Central memory CD8-positive, alpha-beta T cell (primary cell): Measurements from ENCODE around the gene DTL.
A peak's percentile ranks its signal among the peaks of the same experiment; 100 is the strongest.

Experiments used
- ATAC-seq: fragments of 150-1000 bp; cut with Tn5 transposase; replicated peaks from 2 replicates; pipeline ENCODE4 v1.10.0; 2022; ENCODE audit warnings: mild to moderate bottlenecking, moderate FRiP score, moderate number of reproducible peaks; ENCODE audit not compliant: poor library complexity, severe bottlenecking; ENCODE audit errors: extremely low read depth
- DNase-seq, 2 donors: peaks; one replicate each; pipeline ENCODE4 v3.0.0; 2021; ENCODE audit warnings: low spot score in 2 of 2
- H3K27ac Mint-ChIP-seq: one replicate; pipeline ENCODE4 v1.8.0; 2022; ENCODE audit warnings: low read depth, mild to moderate bottlenecking, moderate library complexity, mixed read lengths
- H3K27me3 Mint-ChIP-seq: one replicate; pipeline ENCODE4 v1.8.0; 2022; ENCODE audit warnings: mixed read lengths
- H3K36me3 Mint-ChIP-seq: one replicate; pipeline ENCODE4 v1.8.0; 2022; ENCODE audit warnings: mild to moderate bottlenecking, moderate library complexity, mixed read lengths; ENCODE audit not compliant: insufficient read depth
- H3K4me1 Mint-ChIP-seq: one replicate; pipeline ENCODE4 v1.8.0; 2022; ENCODE audit warnings: mixed read lengths
- H3K4me3 Mint-ChIP-seq: one replicate; pipeline ENCODE4 v1.8.0; 2022; ENCODE audit warnings: mild to moderate bottlenecking, moderate library complexity, mixed read lengths
- H3K9me3 Mint-ChIP-seq: one replicate; pipeline ENCODE4 v1.8.0; 2022; ENCODE audit warnings: mixed read lengths

Gene DTL

DNA sequence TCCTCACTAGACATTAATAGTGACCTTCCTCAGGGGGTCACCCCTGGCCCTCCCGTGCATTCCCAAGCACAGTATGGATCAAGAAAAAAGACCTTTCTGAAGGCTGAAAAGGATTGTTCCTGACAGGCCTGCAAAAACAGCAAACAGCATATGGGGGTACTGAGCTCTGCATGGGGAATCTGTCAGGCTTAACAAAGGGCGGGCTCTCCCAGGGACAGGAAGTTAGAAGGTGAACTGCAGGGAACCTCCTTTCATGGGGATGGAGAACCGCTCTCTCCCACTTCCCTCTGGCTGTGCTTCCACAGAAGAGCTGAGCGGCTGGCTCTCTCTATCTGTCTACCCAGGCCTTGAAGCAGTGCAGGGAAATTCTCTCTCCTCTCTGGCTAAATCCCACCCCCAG is 91.7 kb downstream of the DTL start:
- DNase-seq = no peak
- no peak for ATAC-seq
- no peaks in the 10 kb centered on the region for H3K9me3 Mint-ChIP-seq
- no peaks in the 10 kb centered on the region for H3K4me1 Mint-ChIP-seq
- no peak overlapping the region for H3K27ac Mint-ChIP-seq
- H3K4me3 Mint-ChIP-seq = no peak overlapping the region
- no peaks in the 10 kb centered on the region for H3K36me3 Mint-ChIP-seq
- H3K27me3 Mint-ChIP-seq = no peaks in the 10 kb centered on the region

DNA sequence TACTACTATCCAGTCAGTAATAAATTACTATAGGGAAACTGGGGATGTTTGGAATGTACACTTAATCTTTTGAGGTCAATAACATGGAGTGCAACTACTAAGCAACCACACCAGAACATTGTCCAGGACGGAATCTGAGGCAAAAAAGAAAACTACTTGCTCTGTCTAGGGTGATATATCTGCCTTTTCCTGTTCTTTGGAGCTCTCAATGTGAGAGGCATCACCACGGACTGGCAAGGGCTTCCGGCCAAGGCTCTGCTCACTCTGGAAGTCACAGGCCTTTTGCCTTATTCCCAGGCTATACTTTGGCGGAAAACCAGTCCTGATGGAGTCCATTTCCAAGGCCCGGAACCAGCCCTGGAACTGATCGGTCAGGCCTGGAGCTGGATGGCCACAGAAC is 94.2 kb downstream of the DTL start:
- no peak overlapping the region for H3K4me3 Mint-ChIP-seq
- H3K36me3 Mint-ChIP-seq = no peaks in the 10 kb centered on the region
- DNase-seq (no peak), ATAC-seq (no peak)
- no peaks in the 10 kb centered on the region for H3K4me1 Mint-ChIP-seq
- no peaks in the 10 kb centered on the region for H3K27me3 Mint-ChIP-seq
- no peak overlapping the region for H3K27ac Mint-ChIP-seq
- H3K9me3 Mint-ChIP-seq = no peaks in the 10 kb centered on the region

DNA sequence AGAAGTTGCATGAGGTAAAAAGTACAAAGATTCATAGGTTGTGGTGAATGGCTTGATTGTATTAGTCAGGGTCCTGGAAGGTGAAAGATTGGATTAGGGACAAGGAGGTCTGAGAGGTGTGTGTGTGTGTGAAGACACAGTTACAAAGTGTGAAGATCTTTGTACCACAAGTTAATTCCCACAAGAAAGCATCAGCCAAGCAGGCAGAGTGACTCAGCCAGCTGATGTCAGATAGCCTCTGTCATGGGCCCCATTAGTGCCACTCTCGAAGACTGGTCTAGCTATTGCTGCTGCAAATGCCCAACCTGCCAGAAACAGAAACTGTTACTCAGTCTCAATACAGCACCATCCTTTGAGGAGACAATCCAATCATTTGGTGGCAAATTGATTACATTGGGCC is 96.5 kb downstream of the DTL start:
- Mint-ChIP-seq H3K27ac (no peak overlapping the region), H3K4me3 (no peak overlapping the region), H3K4me1 (no peaks in the 10 kb centered on the region), H3K36me3 (no peaks in the 10 kb centered on the region), H3K27me3 (no peaks in the 10 kb centered on the region), H3K9me3 (no peaks in the 10 kb centered on the region)
- DNase-seq (no peak), ATAC-seq (peak; percentile 67)

DNA sequence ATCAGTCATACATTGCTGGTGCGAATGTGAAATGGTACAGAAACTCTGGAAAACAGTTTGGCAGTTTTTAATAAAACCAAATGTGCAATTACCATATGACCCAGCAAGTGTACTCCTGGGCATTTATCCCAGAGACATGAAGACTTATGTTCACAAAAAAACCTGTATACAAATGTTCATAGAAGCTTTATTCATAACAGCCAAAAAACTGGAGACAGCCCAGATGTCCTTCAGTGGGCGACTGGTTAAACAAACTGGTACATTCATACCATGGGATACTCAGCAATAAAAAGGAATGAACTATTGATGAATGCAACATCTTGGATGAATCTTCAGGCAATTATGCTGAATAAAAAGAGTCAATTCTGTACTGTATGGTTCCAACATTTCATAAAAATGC is 97.8 kb downstream of the DTL start:
- Mint-ChIP-seq H3K4me1 (no peaks in the 10 kb centered on the region), H3K9me3 (no peaks in the 10 kb centered on the region), H3K36me3 (no peaks in the 10 kb centered on the region), H3K27me3 (no peaks in the 10 kb centered on the region), H3K4me3 (no peak overlapping the region), H3K27ac (no peak overlapping the region)
- ATAC-seq = no peak
- DNase-seq = no peak

DNA sequence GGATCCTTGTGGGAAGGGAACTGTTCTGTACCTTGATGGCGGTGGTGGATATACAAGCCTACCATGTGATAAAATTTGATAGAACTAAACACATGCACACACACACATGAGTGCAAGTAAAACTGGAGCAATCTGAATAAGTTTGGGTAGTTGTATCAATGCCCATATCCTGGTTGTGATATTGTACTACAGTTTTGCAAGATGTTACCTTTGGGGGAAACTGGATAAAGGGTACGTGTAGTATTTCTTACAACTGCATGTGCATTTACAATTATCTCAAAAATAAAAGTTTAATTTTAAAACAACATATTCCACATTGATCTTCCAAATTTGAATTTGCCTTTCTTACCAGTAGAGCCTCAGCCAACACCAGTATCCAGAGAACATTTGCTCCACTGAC is 99.6 kb downstream of the DTL start:
- H3K27ac Mint-ChIP-seq = no peak overlapping the region

DNA sequence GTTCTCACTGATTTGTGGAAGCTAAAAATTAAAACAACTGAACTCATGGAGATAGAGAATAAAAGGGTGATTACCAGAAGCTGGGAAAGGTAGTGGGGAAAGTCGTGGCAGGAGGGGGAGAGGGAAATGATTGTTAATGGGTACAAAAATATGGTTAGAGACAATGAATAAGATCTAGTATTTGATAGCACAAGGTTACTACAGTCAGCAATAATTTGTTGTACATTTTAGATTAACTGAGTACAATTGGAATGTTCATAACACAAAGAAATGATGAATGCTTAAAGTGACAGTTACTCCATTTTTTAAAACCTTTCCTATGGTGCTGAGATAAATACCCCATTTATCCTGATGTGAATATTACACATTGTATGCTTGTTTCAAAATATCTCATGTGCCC is 102.3 kb downstream of the DTL start:
- H3K27ac Mint-ChIP-seq = no peak overlapping the region
- no peaks in the 10 kb centered on the region for H3K27me3 Mint-ChIP-seq
- no peaks in the 10 kb centered on the region for H3K4me1 Mint-ChIP-seq
- H3K36me3 Mint-ChIP-seq = no peaks in the 10 kb centered on the region
- DNase-seq = no peak
- H3K4me3 Mint-ChIP-seq = no peak overlapping the region
- H3K9me3 Mint-ChIP-seq = no peaks in the 10 kb centered on the region
- no peak for ATAC-seq

More for the DNA sequence above, 99.6 kb downstream of the DTL start:
- Mint-ChIP-seq H3K27me3 (no peaks in the 10 kb centered on the region), H3K36me3 (no peaks in the 10 kb centered on the region), H3K4me3 (no peak overlapping the region), H3K4me1 (no peaks in the 10 kb centered on the region), H3K9me3 (no peaks in the 10 kb centered on the region)
- no peak for DNase-seq
- ATAC-seq = no peak

DNA sequence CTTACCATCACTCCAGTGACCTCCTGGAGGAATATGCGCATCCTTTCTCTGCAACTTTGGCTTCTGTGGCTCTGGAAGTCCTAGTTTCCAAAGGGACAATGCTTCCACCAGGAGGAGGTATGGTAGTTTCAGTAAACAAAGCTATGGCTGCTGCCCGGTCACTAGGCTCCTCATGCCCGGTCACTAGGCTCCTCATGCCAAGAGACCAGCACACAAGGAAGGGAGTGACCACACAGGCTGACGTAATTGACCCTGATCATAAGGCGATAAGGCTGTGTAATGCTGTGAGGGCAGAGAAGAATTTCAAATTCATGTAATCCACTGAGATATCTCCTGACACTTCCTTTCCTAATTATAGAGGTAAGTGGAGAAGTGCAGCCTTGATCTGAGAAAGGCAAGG is 102.9 kb downstream of the DTL start:
- Mint-ChIP-seq H3K27ac (no peak overlapping the region), H3K4me1 (no peaks in the 10 kb centered on the region), H3K9me3 (no peaks in the 10 kb centered on the region), H3K36me3 (no peaks in the 10 kb centered on the region), H3K4me3 (no peak overlapping the region), H3K27me3 (no peaks in the 10 kb centered on the region)
- ATAC-seq (no peak), DNase-seq (no peak)

DNA sequence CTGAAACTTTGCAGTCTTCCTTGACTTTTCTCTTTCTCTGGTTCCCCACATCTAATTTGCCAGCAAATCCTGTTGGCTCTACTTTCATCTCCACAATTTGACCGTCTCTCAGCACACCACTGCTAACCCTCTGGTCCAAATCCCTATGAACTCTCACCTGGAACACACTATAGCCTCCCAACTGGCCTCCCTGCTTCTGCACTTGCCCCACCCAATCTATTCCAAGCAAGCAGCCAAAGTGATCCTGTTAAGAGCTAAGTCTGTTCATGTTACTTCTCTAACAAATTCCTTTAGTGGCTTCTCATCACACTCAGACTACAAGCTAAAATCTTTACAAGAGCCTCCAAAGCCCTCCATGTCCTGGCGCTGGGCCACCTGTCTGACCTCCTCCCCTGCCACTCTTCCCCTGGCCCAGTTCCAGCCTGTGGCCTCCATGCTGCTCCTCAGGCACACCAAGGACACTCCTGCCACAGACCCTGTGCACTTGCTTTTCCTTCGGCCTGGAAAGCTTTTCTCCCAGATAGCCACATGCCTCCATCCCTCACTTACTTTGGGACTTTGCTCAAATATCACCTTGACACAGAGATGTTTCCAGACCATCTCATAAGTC is 104.1 kb downstream of the DTL start:
- H3K4me3 Mint-ChIP-seq = no peak overlapping the region
- H3K36me3 Mint-ChIP-seq = no peaks in the 10 kb centered on the region
- DNase-seq = no peak
- H3K27ac Mint-ChIP-seq = no peak overlapping the region
- H3K9me3 Mint-ChIP-seq = no peaks in the 10 kb centered on the region
- ATAC-seq = no peak
- no peaks in the 10 kb centered on the region for H3K4me1 Mint-ChIP-seq
- no peaks in the 10 kb centered on the region for H3K27me3 Mint-ChIP-seq

DNA sequence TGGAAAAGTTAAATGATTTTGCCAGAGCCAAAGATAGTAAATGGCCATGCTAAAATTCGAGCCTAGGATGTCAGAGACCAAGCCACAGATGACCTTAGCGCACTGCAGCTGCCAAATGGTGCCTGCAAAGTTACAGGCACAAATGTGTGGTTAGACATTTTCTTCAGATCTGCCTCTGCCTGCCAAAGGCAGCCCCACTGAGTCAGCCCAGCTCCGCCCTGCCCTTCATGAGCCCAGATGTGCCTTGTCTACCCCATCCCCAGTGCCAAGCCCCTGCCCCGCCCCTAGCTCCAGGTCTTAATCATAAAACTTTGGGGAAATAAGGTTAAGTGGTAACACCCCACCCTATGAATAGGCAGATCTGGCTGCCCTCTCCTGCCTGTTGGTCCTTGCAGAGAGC is 105.9 kb downstream of the DTL start:
- Mint-ChIP-seq H3K27ac (no peak overlapping the region), H3K9me3 (no peaks in the 10 kb centered on the region), H3K36me3 (no peaks in the 10 kb centered on the region), H3K27me3 (no peaks in the 10 kb centered on the region), H3K4me3 (no peak overlapping the region), H3K4me1 (no peaks in the 10 kb centered on the region)
- no peak for DNase-seq
- no peak for ATAC-seq

DNA sequence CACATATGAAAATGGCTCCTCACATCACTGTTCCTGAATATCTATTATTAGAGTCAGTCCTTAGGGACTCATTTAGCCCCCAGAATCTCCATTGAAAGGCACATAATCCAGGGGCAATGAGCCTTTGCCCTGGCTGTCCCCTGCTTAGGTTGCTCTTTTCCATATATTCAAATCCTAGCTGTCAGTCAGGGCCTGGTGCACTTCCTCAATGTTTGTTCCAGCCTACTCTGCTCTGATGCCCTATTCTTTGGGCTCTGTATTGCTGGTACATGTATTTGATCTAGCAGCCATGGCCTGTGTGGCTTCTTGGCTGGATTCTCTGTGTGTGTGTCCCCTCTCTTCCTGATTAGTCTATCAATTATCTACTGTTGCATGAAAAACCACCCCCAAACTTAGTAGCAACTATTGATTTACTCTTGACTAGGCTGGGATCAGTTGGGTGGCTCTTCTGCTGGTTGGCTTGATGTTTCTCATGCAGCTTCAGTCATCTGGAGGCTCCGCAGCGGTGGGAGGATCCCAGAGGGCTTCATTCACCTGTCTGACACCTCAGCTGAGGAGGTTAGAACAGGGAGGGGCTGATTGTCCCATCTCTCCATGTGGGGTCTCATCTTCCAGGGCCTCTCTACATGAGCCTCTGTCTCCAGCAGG is 107.5 kb downstream of the DTL start:
- Mint-ChIP-seq H3K9me3 (no peaks in the 10 kb centered on the region), H3K4me3 (no peak overlapping the region), H3K27me3 (no peaks in the 10 kb centered on the region), H3K27ac (no peak overlapping the region), H3K4me1 (no peaks in the 10 kb centered on the region), H3K36me3 (no peaks in the 10 kb centered on the region)
- ATAC-seq (no peak), DNase-seq (no peak)

DNA sequence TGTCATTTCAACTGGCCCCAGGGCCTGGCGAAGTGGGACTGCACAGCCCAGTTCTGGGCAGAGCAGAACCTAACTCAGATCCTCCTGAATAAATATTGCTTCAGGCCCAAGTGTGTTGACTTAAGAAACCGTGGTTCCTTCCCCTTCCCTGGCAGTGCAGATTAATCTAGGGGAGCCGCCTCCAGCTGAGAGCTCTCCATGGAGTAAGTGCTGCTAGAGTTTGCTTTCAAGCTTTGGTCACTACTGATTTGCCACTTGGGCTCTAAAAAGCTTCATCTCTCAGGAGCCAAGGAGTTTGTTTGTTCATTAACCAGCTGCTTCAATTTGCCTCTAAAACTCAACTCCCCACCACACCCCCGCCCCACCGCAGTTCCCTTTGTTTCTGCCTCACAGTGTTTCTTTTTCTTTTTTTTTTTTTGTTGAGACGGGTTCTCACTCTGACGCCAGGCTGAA is 112.1 kb downstream of the DTL start:
- Mint-ChIP-seq H3K27ac (no peak overlapping the region), H3K27me3 (no peaks in the 10 kb centered on the region), H3K4me3 (no peak overlapping the region), H3K4me1 (no peaks in the 10 kb centered on the region), H3K36me3 (no peaks in the 10 kb centered on the region), H3K9me3 (no peaks in the 10 kb centered on the region)
- ATAC-seq (no peak), DNase-seq (no peak)

DNA sequence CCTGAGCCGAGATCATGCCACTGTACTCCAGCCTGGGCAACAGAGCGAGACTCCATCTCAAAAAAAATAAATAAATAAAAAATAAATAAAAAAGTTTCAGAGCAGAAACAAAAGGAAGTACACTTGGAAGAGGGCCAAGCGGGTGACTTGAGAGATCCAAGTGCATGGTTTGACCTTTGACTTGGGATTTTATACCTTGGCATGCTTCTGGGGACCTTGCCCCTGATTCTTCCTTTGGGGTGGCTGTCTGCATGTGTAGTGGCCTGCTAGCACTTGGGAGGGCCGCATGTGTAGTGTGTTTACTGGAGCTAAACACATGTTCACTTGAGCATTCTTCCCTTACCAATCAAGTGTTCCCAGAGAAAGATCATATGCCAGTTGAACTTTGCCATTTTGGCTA is 114.0 kb downstream of the DTL start:
- Mint-ChIP-seq H3K9me3 (no peaks in the 10 kb centered on the region), H3K36me3 (no peaks in the 10 kb centered on the region), H3K27me3 (no peaks in the 10 kb centered on the region), H3K4me1 (no peaks in the 10 kb centered on the region), H3K27ac (no peak overlapping the region), H3K4me3 (no peak overlapping the region)
- no peak for ATAC-seq
- DNase-seq = no peak

DNA sequence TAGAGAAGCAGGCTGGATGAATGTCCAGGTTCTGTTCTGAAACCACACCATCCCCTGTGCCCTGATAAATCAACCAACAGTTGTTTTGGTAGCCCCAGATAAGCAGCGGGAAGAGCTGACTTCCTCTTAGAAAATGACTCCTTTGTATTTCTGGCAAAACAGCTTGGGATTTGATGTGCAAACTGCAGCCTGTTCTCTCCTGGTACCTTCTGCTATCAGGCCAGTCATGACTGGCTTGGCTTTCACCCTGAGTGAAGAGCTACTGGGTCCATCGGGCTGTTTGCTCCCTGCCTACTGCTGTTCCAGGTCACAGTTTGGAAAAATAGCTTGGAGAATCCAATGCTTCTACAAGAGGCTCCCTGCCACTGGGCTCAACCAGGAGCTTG is 116.8 kb downstream of the DTL start:
- H3K36me3 Mint-ChIP-seq = no peaks in the 10 kb centered on the region
- no peak for ATAC-seq
- no peaks in the 10 kb centered on the region for H3K9me3 Mint-ChIP-seq
- H3K27me3 Mint-ChIP-seq = no peaks in the 10 kb centered on the region
- no peak for DNase-seq
- no peak overlapping the region for H3K4me3 Mint-ChIP-seq
- no peaks in the 10 kb centered on the region for H3K4me1 Mint-ChIP-seq
- no peak overlapping the region for H3K27ac Mint-ChIP-seq
